ENCODE measurements around the gene CHD2.

DNA sequence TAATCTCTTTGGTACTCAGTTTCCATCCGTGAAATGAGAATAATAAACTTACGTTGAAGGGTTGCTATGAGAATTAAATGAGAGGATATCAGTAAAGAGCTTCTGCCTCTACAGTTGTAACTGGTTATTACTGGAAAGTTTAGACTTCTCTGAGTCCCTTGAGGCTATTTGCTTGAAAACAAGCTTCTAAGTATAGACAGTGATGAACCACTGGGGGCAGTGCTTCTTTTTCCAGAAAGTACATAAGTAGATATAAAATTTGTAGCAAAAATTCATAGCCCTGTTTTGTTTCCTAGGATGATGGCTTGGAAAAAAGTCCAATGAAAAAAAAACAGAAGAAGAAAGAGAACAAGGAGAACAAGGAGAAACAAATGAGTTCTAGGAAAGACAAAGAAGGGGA, 101.8 kb downstream of the CHD2 start:
- TF ChIP-seq, protein P1, sequence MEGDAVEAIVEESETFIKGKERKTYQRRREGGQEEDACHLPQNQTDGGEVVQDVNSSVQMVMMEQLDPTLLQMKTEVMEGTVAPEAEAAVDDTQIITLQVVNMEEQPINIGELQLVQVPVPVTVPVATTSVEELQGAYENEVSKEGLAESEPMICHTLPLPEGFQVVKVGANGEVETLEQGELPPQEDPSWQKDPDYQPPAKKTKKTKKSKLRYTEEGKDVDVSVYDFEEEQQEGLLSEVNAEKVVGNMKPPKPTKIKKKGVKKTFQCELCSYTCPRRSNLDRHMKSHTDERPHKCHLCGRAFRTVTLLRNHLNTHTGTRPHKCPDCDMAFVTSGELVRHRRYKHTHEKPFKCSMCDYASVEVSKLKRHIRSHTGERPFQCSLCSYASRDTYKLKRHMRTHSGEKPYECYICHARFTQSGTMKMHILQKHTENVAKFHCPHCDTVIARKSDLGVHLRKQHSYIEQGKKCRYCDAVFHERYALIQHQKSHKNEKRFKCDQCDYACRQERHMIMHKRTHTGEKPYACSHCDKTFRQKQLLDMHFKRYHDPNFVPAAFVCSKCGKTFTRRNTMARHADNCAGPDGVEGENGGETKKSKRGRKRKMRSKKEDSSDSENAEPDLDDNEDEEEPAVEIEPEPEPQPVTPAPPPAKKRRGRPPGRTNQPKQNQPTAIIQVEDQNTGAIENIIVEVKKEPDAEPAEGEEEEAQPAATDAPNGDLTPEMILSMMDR (conservative IDR thresholded peaks at IDR 0.05; ENCODE audit: low read length), result peak; percentile 40
- TF ChIP-seq EZH2phosphoT487 (IDR thresholded peaks at IDR 0.05; ENCODE audit: borderline replicate concordance), result no peak

All from Loucy (cell line).